ENCODE data around the gene PTX3.

PTX3 gene

GRCh38 chr3:157393113-157393512, 43.5 kb upstream of the PTX3 start:
- Histone ChIP-seq H3K4me1 (ENCODE audit: control insufficient read depth in 1 of 2, insufficient read depth in 1 of 2, low read depth in 1 of 2, low read length in 1 of 2) (no peaks in the 10 kb centered on the region), H3K27ac (no peak overlapping the region), H3K9me3 (no peaks in the 10 kb centered on the region), H3K27me3 (no peaks in the 10 kb centered on the region), H3K36me3 (no peaks in the 10 kb centered on the region), H3K4me3 (ENCODE audit: low read depth in 1 of 2, low read length in 1 of 2) (no peak overlapping the region)
- no peak for TF ChIP-seq CTCF (IDR thresholded peaks at IDR 0.05)

- no peak for TF ChIP-seq CTCF (IDR thresholded peaks at IDR 0.05)
- no peaks in the 10 kb centered on the region for H3K4me1 ChIP-seq (ENCODE audit: control insufficient read depth in 1 of 2, insufficient read depth in 1 of 2, low read depth in 1 of 2, low read length in 1 of 2)
- H3K4me3 ChIP-seq (ENCODE audit: low read depth in 1 of 2, low read length in 1 of 2): no peak overlapping the region
- no peaks in the 10 kb centered on the region for H3K9me3 ChIP-seq
- H3K27ac ChIP-seq: no peak overlapping the region
- no peaks in the 10 kb centered on the region for H3K27me3 ChIP-seq
- no peaks in the 10 kb centered on the region for H3K36me3 ChIP-seq
Measured at GRCh38 chr3:157394411-157394810, 42.2 kb upstream of the PTX3 start.

- H3K4me3 ChIP-seq (ENCODE audit: low read depth in 1 of 2, low read length in 1 of 2): no peak overlapping the region
- peaks cover 3 to 6% of the 10 kb centered on the region in 2 experiments for H3K4me1 ChIP-seq (ENCODE audit: control insufficient read depth in 1 of 2, insufficient read depth in 1 of 2, low read depth in 1 of 2, low read length in 1 of 2)
- H3K27me3 ChIP-seq: no peaks in the 10 kb centered on the region
- no peak for TF ChIP-seq CTCF (IDR thresholded peaks at IDR 0.05)
- no peak overlapping the region for H3K27ac ChIP-seq
- no peaks in the 10 kb centered on the region for H3K9me3 ChIP-seq
- H3K36me3 ChIP-seq: no peaks in the 10 kb centered on the region
Measured at GRCh38 chr3:157398598-157398997, 38.1 kb upstream of the PTX3 start.

- Histone ChIP-seq H3K4me3 (ENCODE audit: low read depth in 1 of 2, low read length in 1 of 2) (no peak overlapping the region), H3K27ac (no peak overlapping the region), H3K36me3 (no peaks in the 10 kb centered on the region), H3K9me3 (no peaks in the 10 kb centered on the region), H3K27me3 (no peaks in the 10 kb centered on the region), H3K4me1 (ENCODE audit: control insufficient read depth in 1 of 2, insufficient read depth in 1 of 2, low read depth in 1 of 2, low read length in 1 of 2) (peaks cover 8 to 16% of the 10 kb centered on the region in 2 experiments)
- TF ChIP-seq CTCF (IDR thresholded peaks at IDR 0.05): no peak
Measured at GRCh38 chr3:157404381-157404780, 32.3 kb upstream of the PTX3 start.

- TF ChIP-seq CTCF (IDR thresholded peaks at IDR 0.05): no peak
- Histone ChIP-seq H3K4me1 (ENCODE audit: control insufficient read depth in 1 of 2, insufficient read depth in 1 of 2, low read depth in 1 of 2, low read length in 1 of 2) (peaks cover 8 to 17% of the 10 kb centered on the region in 2 experiments), H3K27ac (no peak overlapping the region), H3K36me3 (no peaks in the 10 kb centered on the region), H3K27me3 (no peaks in the 10 kb centered on the region), H3K4me3 (ENCODE audit: low read depth in 1 of 2, low read length in 1 of 2) (no peak overlapping the region), H3K9me3 (no peaks in the 10 kb centered on the region)
Measured at GRCh38 chr3:157405457-157405856, 31.2 kb upstream of the PTX3 start.

GRCh38 chr3:157406394-157406793, 30.3 kb upstream of the PTX3 start:
- TF ChIP-seq CTCF (IDR thresholded peaks at IDR 0.05): no peak
- Histone ChIP-seq H3K27ac (no peak overlapping the region), H3K36me3 (no peaks in the 10 kb centered on the region), H3K9me3 (no peaks in the 10 kb centered on the region), H3K4me3 (ENCODE audit: low read depth in 1 of 2, low read length in 1 of 2) (no peak overlapping the region), H3K27me3 (no peaks in the 10 kb centered on the region), H3K4me1 (ENCODE audit: control insufficient read depth in 1 of 2, insufficient read depth in 1 of 2, low read depth in 1 of 2, low read length in 1 of 2) (peaks cover 5 to 10% of the 10 kb centered on the region in 2 experiments)
